Measurements from ENCODE around the gene RHBDF1.

DNA sequence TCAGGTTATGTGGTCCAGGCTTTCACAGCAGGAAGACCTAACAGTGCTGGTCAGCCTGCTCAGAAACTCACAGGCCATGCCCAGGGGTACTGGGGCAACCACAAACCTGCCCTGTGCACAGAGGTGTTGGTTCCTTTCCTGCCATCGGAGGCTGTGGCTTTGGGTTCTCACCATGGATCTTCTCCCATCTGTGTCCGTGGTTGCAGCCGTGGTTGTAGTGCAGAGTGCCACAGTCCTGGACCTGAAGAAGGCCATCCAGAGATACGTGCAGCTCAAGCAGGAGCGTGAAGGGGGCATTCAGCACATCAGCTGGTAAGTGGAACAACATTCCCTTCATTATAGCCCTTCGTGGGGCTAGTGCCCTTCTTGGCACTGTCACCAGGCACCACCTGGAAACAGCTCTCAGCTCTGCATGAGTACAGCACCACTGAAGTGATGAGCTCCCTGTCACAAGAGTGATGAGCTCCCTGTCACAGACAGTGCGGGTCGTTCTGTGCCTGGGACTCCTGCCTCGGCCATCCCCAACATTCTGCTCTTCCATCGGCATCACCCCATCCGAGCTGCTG, 16.8 kb downstream of the RHBDF1 start:
- TF ChIP-seq, protein P1, sequence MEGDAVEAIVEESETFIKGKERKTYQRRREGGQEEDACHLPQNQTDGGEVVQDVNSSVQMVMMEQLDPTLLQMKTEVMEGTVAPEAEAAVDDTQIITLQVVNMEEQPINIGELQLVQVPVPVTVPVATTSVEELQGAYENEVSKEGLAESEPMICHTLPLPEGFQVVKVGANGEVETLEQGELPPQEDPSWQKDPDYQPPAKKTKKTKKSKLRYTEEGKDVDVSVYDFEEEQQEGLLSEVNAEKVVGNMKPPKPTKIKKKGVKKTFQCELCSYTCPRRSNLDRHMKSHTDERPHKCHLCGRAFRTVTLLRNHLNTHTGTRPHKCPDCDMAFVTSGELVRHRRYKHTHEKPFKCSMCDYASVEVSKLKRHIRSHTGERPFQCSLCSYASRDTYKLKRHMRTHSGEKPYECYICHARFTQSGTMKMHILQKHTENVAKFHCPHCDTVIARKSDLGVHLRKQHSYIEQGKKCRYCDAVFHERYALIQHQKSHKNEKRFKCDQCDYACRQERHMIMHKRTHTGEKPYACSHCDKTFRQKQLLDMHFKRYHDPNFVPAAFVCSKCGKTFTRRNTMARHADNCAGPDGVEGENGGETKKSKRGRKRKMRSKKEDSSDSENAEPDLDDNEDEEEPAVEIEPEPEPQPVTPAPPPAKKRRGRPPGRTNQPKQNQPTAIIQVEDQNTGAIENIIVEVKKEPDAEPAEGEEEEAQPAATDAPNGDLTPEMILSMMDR (conservative IDR thresholded peaks at IDR 0.05) = no peak
- no peak for TF ChIP-seq EZH2 (IDR thresholded peaks at IDR 0.05; ENCODE audit: low read depth)

Data from PC-9 (cell line).